ENCODE measurements around the gene ZCCHC24. TPM values are rescaled to one million over a fixed set of nuclear protein-coding genes. Genes with fewer than 3 reads are reported as not detected.

ZCCHC24 gene
- total and polyA plus RNA-seq, 2 donors from 2014 or later = 8.4 to 21.3 TPM

GRCh38 chr10:79442171-79443040, 3.0 kb downstream of the ZCCHC24 start:
- DNase-seq = no peak
- Histone ChIP-seq H3K36me3 (ENCODE audit: control insufficient read depth in 2 of 3, insufficient read depth in 3 of 3, low read length in 3 of 3) (no peaks in the 10 kb centered on the region), H3K9me3 (ENCODE audit: control insufficient read depth in 2 of 3, insufficient read depth in 1 of 3, low read length in 3 of 3) (no peaks in the 10 kb centered on the region), H3K4me3 (ENCODE audit: low read length in 3 of 3) (no peak overlapping the region), H3K4me1 (ENCODE audit: control insufficient read depth in 2 of 3, insufficient read depth in 2 of 3, low read depth in 1 of 3, low read length in 3 of 3) (peaks cover 0 to 31% (median 0%) of the 10 kb centered on the region in 3 donors), H3K27ac (ENCODE audit: low read depth in 2 of 2, low read length in 2 of 2) (no peak overlapping the region), H3K9ac (ENCODE audit: low read length in 3 of 3) (no peak overlapping the region), H3K27me3 (ENCODE audit: control insufficient read depth, insufficient read depth, low read length) (no peaks in the 10 kb centered on the region)
- intact Hi-C loops (cut with DNase I) = no loop called here
- no peak for TF ChIP-seq CTCF (IDR thresholded peaks at IDR 0.05; ENCODE audit: borderline replicate concordance, extremely low read depth, insufficient read depth)
- no peak for FAIRE-seq

- Histone ChIP-seq H3K27me3 (ENCODE audit: control insufficient read depth, insufficient read depth, low read length) (no peaks in the 10 kb centered on the region), H3K36me3 (ENCODE audit: control insufficient read depth in 2 of 3, insufficient read depth in 3 of 3, low read length in 3 of 3) (no peaks in the 10 kb centered on the region), H3K9me3 (ENCODE audit: control insufficient read depth in 2 of 3, insufficient read depth in 1 of 3, low read length in 3 of 3) (no peaks in the 10 kb centered on the region), H3K4me3 (ENCODE audit: low read length in 3 of 3) (no peak overlapping the region), H3K27ac (ENCODE audit: low read depth in 2 of 2, low read length in 2 of 2) (no peak overlapping the region), H3K9ac (ENCODE audit: low read length in 3 of 3) (no peak overlapping the region), H3K4me1 (ENCODE audit: control insufficient read depth in 2 of 3, insufficient read depth in 2 of 3, low read depth in 1 of 3, low read length in 3 of 3) (peaks cover 0 to 32% (median 0%) of the 10 kb centered on the region in 3 donors)
- FAIRE-seq (no peak), DNase-seq (no peak)
- intact Hi-C loops (cut with DNase I) = no loop called here
- no peak for TF ChIP-seq CTCF (IDR thresholded peaks at IDR 0.05; ENCODE audit: borderline replicate concordance, extremely low read depth, insufficient read depth)
Measured at GRCh38 chr10:79441433-79441832, 4.0 kb downstream of the ZCCHC24 start.

- DNase-seq (no peak), FAIRE-seq (no peak)
- H3K4me3 ChIP-seq (ENCODE audit: low read length in 3 of 3) = no peak overlapping the region
- H3K36me3 ChIP-seq (ENCODE audit: control insufficient read depth in 2 of 3, insufficient read depth in 3 of 3, low read length in 3 of 3) = no peaks in the 10 kb centered on the region
- H3K9me3 ChIP-seq (ENCODE audit: control insufficient read depth in 2 of 3, insufficient read depth in 1 of 3, low read length in 3 of 3) = no peaks in the 10 kb centered on the region
- intact Hi-C loops (cut with DNase I) = no loop called here
- H3K27ac ChIP-seq (ENCODE audit: low read depth in 2 of 2, low read length in 2 of 2) = no peak overlapping the region
- no peak for TF ChIP-seq CTCF (IDR thresholded peaks at IDR 0.05; ENCODE audit: borderline replicate concordance, extremely low read depth, insufficient read depth)
- no peaks in the 10 kb centered on the region for H3K27me3 ChIP-seq (ENCODE audit: control insufficient read depth, insufficient read depth, low read length)
- H3K9ac ChIP-seq (ENCODE audit: low read length in 3 of 3) = no peak overlapping the region
- H3K4me1 ChIP-seq (ENCODE audit: control insufficient read depth in 2 of 3, insufficient read depth in 2 of 3, low read depth in 1 of 3, low read length in 3 of 3) = peaks cover 0 to 39% (median 0%) of the 10 kb centered on the region in 3 donors
Measured at GRCh38 chr10:79440281-79440680, 5.1 kb downstream of the ZCCHC24 start.

Data from kidney (tissue), 14 donors.